ENCODE results near the gene MED15.
"Not testable (repeated sequence)": the region's sequence is repeated elsewhere in the genome, so short reads cannot be mapped to it uniquely, and the experiment has no call there.

Gene MED15, protein sequence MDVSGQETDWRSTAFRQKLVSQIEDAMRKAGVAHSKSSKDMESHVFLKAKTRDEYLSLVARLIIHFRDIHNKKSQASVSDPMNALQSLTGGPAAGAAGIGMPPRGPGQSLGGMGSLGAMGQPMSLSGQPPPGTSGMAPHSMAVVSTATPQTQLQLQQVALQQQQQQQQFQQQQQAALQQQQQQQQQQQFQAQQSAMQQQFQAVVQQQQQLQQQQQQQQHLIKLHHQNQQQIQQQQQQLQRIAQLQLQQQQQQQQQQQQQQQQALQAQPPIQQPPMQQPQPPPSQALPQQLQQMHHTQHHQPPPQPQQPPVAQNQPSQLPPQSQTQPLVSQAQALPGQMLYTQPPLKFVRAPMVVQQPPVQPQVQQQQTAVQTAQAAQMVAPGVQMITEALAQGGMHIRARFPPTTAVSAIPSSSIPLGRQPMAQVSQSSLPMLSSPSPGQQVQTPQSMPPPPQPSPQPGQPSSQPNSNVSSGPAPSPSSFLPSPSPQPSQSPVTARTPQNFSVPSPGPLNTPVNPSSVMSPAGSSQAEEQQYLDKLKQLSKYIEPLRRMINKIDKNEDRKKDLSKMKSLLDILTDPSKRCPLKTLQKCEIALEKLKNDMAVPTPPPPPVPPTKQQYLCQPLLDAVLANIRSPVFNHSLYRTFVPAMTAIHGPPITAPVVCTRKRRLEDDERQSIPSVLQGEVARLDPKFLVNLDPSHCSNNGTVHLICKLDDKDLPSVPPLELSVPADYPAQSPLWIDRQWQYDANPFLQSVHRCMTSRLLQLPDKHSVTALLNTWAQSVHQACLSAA
- total RNA-seq = 172 to 280 reads per million in 2 donors

DNA sequence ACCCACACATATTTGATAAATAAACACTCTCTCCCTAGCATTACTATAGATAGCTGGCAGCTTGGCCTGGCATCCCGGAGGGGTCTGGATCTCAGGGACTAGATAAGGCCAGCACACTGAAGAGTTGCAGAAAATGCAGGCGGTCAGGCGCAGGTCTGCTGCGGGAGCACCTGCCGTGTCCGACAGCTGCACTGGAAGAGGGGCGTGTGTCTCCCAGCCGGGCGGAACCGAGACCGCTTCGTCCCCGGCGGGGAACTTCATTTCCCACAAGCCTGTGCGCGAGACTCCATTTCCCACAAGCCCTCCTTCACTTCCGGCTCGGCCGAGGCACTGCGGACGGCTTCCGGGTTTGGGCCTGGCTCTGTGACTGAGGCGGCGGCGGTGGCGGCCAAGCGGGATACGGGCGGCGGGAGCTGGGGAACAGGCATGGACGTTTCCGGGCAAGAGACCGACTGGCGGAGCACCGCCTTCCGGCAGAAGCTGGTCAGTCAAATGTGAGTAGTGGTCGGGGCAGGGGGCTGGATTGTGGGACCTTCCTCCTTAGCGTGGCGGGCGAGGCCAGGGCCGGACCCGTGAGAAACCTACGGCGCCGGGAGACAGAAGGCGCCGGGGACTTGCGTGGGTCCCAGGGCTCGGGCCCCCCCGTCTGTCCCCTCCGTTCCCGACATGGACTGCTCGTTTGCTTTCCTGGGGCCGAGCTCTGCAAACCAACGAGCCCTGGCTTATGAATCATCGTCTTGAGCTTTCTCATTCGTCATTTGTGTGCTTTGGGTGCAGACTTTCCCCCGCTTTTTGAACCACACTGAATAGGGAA, at the start of gene MED15:
TSS of gene MED15 (plus strand) at position 358 of the 814 bp plus-strand sequence. CDS start at position 427, 69 bp downstream.
- peak; percentile 68 to 93 (median 82) for DNase-seq

- no peak for DNase-seq
Observed at GRCh38 chr22:20458530-20459151, 48.8 kb upstream of the MED15 start.

GRCh38 chr22:20459152-20459542, 48.3 kb upstream of the MED15 start:
- DNase-seq = no peak

DNA sequence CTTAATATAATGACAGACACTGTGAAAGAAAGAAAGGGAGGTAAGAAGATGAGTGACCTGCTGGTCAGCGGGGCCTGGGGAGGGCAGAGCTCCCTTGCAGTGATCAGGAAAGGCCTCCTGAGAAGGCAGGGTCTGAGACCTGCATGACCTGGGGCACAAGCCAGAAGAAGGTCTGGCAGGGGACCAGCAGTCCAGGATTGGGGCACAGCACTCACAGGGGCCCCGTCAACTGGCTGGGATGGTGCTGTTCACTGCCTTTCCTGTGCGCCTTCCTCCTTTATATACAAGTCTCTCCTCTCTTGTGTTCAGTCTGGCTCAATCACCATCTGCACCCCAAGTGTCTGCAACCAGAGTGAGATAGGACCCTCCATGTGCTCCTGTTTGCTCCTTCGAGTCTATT, 47.5 kb upstream of the MED15 start:
- no peak for DNase-seq

GRCh38 chr22:20463324-20464095, 43.9 kb upstream of the MED15 start:
- peak in 2 of 5 experiments; percentile 41 to 88 for DNase-seq

DNA sequence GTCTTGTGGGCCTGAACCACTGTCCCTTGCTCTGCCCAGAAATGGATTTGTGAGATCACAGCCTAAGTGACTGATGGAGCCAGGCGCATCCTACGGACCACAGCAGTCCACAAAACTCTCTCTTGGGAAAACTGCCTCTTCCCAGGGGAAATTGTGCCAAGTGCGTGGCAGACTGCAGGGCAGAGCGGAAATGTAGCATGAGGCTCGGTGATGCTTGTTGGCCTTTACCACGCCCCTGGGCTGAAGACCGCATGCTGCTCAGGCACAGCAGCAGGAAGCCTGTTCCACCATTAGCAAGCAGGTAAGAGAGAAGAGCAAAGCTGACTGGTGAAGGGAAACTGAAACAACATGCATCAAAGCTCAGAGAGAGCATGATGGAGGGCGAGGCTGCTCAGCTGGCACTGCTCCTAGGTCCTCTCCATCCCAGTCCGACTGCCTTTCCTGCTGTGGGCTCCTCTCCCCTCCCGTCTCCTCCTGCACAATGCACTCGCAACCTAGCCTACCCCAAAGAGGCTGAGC, 43.3 kb upstream of the MED15 start:
- DNase-seq = peak in 4 of 5 experiments; percentile 34 to 96 (median 54)

DNA sequence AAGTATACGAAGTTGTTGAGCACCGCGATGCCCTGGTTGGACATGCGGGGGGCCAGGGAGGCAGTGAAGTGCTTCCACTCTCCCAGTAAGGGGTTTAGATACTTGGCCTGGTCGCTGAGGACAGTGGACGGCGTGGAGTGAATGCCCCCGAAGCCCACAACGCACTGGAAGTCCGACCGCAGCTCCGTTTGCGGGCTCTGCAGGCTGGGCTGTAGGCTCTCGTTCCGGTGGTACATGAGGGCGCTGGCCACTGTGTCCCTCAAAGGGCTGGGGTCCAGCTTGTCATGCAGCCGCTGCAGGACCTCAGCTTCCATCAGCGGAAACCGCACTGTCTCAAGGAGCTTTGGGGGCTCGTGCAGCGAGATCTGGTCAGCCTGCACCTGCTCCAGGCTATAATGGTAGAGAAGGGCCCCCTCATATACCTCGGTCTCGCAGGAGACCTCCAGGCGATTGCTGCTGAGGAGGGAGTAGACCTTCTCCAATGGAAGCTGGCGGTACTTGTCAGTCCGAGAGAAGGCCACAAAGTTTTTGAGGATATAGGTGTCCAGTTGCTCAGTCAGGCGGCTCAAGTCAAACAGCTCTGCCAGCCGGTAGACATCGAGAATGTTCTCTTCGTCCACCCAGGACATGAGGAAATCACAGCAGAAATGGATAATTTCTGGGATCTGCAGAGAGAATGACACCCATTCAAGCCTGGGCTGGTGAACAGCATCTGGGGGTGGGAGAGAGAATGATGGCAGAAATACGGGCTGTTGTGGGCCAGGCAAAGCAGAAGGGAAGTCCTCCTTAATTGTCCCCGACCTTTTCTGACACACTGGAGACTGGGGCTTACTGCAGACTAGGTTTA, 42.3 kb upstream of the MED15 start:
- DNase-seq = no peak

GRCh38 chr22:20465759-20466077, 41.7 kb upstream of the MED15 start:
- no peak for DNase-seq

GRCh38 chr22:20466659-20467379, 40.6 kb upstream of the MED15 start:
- no peak for DNase-seq

- no peak for DNase-seq
Observed at GRCh38 chr22:20469110-20469868, 38.1 kb upstream of the MED15 start.

DNA sequence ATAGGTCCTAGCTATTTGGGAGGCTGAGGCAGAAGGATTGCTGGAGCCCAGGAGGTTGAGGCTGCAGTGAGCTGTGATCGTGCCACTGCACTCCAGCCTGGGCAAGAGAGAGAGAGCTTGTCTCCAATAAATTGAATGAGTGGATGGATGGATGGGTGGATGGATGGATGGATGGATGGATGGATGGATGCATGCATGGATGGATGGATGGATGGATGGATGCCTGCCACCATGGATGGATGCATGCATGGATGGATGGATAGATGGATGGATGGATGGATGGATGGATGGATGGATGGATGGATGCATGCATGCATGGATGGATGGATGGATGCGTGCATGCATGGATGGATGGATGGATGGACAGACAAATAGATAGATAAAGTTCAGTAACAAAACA, 36.9 kb upstream of the MED15 start:
- DNase-seq = not testable (repeated sequence)

- DNase-seq = no peak
Observed at GRCh38 chr22:20471126-20471833, 36.1 kb upstream of the MED15 start.

DNA sequence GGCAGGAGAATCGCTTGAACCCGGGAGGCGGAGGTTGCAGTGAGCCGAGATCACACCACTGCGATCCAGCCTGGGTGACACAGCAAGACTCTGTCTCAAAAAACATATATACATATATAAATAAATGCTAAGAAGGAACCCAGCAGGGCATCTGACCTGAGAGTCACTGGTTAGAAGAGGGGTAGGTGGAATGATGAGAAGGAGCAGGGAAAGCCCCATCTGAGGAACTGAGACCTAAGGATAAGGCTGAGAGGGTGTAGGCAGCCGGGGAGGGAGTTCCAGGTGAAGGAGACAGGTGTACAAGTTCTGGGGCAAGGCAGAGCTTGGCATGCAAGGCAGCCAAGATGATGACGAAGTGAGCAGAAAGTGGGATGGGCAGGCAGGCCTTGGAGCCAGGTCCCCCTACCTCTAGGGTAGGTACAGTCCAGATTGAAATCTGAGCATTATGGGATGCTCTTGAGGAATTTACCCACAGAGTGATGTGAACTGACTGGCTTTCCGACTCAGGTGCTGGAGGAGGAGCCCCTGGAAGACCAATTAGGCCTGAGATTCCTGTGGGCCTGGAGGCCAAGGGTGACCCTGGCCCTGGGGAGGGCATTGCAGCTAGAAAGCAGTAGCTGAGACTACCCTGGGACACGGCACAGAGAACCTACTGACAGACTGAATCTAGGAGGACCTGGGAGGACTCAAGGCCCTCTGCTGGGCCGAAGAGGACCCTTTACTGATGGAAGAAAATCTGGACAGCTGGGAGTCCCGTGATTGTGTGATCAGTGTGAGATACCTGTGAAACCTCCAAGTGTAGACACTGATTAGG, 34.6 kb upstream of the MED15 start:
- DNase-seq = no peak

DNA sequence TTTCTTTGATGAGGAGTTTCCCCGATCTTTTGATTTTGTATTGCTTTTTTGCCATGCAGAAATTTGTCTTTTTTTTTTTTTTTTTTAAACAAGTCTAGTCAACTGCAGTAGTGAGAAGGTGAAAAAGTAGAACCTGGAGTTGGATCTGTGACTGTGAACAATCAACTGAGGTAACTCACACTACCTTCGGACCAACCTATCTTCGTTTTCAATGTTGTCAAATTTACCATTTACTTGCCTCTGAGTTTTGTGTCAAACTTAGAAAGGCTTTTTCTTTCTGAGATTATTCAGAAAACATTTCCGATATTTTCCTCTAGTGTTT, 32.3 kb upstream of the MED15 start:
- no peak for DNase-seq

DNA sequence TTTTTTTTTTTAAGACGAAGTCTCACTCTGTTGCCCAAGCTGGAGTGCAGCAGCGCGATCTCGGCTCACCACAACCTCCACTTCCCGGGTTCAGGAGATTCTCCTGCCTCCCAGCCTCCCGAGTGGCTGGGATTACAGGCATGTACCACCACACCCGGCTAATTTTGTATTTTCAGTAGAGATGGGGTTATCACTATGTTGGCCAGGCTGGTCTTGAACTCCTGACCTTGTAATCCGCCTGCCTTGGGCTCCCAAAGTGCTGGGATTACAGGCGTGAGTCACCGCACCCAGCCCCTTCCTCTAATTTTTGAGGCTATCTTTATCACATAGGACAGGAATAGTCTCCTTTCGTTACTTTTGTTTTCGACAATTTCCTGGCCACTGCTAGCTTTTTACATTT, 31.8 kb upstream of the MED15 start:
- DNase-seq = not testable (repeated sequence)

GRCh38 chr22:20478059-20478458, 29.4 kb upstream of the MED15 start:
- DNase-seq = not testable (repeated sequence)

DNA sequence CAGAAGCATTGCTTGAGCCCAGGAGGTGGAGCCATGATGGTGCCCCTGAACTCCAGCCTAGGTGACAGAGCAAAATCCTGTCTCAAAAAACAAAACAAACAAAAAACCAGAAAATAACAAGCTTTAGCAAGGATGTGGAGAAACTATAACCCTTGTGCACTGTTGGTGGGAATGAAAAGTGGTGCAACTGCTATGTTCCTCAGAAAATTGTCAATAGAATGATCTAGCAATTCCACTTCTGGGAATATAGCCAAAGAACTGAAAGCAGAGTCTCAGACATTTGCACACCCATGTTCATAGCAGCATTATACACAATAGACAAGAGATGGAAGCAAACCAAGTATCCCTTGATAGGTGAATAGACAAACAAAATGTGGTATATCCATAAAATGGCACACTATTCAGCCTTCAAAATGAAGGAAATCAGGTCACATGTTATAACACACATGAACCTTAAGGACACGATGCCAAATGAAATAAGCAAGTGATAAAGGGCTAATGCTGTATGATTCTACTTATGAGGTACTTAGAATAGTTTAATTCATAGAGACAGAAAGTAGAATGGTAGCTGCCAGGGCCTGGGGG, 27.7 kb upstream of the MED15 start:
- no peak for DNase-seq
